ENCODE measurements around the gene PAK6.

The PAK6 gene

GRCh38 chr15:40293905-40294895 is 55.3 kb downstream of the PAK6 start:
- DNase-seq, result no peak

GRCh38 chr15:40295297-40295696 is 56.4 kb downstream of the PAK6 start:
- DNase-seq, result no peak

GRCh38 chr15:40295877-40296560 is 57.2 kb downstream of the PAK6 start:
- no peak for DNase-seq

GRCh38 chr15:40296561-40297230 is 57.8 kb downstream of the PAK6 start:
- DNase-seq, result no peak

- DNase-seq, result no peak
These were observed 58.5 kb downstream of the PAK6 start for GRCh38 chr15:40297356-40297755.

- no peak for DNase-seq
These were observed 59.5 kb downstream of the PAK6 start for GRCh38 chr15:40298216-40298935.

- DNase-seq, result no peak
These were observed 61.5 kb downstream of the PAK6 start for GRCh38 chr15:40300367-40300766.

GRCh38 chr15:40300771-40301170 is 61.9 kb downstream of the PAK6 start:
- DNase-seq, result no peak

GRCh38 chr15:40301467-40302179 is 62.8 kb downstream of the PAK6 start:
- no peak for DNase-seq

GRCh38 chr15:40302288-40302886 is 63.5 kb downstream of the PAK6 start:
- DNase-seq, result no peak

- no peak for DNase-seq
These were observed 64.1 kb downstream of the PAK6 start for GRCh38 chr15:40302981-40303380.

- DNase-seq, result no peak
These were observed 64.7 kb downstream of the PAK6 start for GRCh38 chr15:40303576-40303975.

GRCh38 chr15:40305281-40305680 is 66.4 kb downstream of the PAK6 start:
- no peak for DNase-seq

GRCh38 chr15:40306371-40306770 is 67.5 kb downstream of the PAK6 start:
- DNase-seq, result no peak

GRCh38 chr15:40306908-40307307 is 68.0 kb downstream of the PAK6 start:
- peak; percentile 30 for DNase-seq

GRCh38 chr15:40307421-40308211 is 68.8 kb downstream of the PAK6 start, which contains the start of gene PLCB2:
Gene PLCB2, minus strand, starts transcription at chr15:40307935. Its CDS starts 263 bp downstream, at chr15:40307672.
- peak; percentile 85 for DNase-seq

- DNase-seq, result no peak
These were observed 70.5 kb downstream of the PAK6 start for GRCh38 chr15:40309344-40309862.

GRCh38 chr15:40310001-40310959 is 71.4 kb downstream of the PAK6 start:
- peak; percentile 86 for DNase-seq

GRCh38 chr15:40310993-40311392 is 72.1 kb downstream of the PAK6 start:
- no peak for DNase-seq

Data from hematopoietic multipotent progenitor cell treated with erythropoietin and hydrocortisone succinate and interleukin-3 and kit ligand, for 6 days (in vitro differentiated cells).